SHP77 treated with DMSO at 0.1 percent for 48 hours (cell line): Measurements from ENCODE around the gene AP2A1.

ENCODE experiments used
- DNase-seq: peaks from one replicate; lab custom pipeline; 2025; lab: John Stamatoyannopoulos, UW

AP2A1 gene

DNA sequence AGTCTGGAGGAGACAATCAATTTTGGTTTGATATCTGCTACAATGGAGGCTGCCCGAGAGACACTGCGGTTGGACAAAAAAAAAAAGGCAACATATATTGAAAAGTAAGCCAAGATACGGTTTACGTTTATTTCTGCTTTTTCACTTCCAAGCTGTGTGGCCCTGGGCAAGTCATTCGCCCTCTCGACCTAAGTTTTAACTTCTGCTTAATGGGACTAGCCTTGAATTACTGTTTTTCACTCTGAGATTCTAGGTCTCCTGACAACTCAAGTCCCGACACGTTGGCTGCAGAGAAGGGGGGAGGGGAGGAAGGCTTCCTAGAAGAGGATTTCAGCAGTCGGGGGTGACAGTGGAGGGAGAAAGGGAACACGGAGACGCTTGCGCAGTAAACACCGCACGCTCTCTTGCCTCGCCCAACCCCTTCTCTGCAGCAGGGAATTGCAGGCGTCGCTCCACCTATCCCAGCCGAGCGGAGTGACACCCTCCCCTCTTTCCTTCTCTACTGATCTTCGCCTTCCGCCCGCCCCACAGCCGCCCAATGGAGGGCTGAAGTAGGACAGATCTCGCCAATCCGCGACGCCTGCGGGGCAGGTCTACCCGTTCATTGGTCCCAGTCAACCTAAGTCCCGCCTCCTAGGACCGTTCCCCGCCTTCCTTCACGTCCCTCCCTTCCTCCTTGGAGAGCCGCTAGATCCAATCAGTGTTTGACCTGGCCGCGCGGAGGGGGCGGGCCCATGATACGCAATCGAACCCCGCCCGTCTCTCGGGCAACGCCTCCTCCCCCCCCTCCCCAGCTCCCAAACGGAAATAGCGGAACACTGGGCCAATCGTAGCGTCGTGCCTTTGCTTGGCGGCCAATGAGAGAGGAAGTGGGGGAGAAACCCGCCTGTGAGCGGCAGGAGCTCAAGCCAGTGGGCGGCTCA, 533 bp upstream of the AP2A1 start:
- peak; percentile 99 for DNase-seq

- DNase-seq, result no peak
Measured at GRCh38 chr19:49767381-49767780, 580 bp downstream of the AP2A1 start.

DNA sequence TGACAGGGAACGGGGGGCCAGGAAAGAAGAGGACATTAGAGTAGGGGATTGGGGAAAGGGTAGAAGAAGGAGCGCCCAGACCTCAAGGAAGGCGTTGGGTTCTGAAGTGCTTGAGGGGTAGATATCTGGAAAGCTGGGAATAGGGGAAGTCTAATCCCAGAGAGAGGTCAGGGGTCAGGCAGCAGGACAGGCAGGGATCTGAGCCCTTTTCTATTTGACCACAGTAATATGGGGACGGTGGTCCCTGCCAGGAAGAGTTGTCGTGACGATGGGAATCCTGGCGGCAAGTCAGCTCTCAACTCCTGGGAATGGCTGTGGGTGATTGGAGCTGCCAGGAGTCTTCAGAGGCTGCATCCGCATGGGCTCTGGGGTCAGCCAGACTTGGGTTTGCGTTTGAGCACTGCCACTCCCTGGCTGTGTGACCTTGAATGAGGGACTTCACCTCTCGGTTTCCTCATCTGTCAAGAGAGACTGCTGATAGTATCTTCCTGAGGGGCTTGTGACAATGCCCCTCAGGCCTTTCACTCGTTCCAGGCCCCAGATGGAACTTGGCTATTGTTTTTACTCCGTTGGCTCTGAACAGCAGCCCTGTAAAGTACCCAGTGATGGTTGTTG, 1.3 kb downstream of the AP2A1 start:
- DNase-seq, result no peak

DNA sequence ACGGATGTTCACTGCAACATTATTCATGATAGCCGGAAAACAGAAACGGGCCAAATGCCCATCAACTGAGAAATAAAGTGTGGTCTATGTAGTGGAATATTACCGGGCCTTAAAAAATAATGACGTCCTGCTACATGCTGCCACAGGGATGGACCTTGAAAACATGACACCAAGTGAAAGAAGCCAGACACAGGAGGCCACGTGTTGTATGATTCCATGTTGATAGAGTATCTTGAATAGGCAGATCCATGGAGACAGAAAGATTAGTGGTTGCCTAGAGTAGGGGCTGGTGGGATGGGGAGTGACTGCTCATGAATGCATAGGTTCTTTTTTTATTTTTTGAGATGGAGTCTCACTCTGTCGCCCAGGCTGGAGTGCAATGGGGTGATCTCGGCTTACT, 3.7 kb downstream of the AP2A1 start:
- DNase-seq, result no peak

DNA sequence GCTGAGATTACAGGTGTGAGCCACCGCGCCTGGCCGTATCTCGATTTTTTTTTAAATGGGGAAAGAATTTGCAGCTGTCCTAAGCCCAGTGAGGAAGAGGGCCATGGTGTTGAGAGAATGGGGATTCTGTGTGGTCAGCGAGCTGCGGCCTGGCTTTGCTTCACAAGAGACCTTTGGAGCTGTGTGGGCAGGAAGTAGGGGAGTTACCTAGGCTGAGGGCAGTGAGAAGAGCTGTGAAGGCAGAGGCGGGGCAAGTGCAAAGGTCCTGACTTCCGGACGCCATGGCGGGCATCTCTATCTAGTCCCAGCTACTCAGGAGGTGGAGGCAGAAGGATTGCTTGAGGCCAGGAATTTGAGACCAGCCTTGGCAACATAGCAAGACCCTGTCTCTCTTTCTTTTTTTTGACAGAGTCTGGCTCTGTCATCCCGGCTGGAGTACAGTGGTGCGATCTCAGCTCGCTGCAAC, 4.9 kb downstream of the AP2A1 start:
- no peak for DNase-seq

GRCh38 chr19:49772850-49773432, 6.1 kb downstream of the AP2A1 start:
- no peak for DNase-seq

DNA sequence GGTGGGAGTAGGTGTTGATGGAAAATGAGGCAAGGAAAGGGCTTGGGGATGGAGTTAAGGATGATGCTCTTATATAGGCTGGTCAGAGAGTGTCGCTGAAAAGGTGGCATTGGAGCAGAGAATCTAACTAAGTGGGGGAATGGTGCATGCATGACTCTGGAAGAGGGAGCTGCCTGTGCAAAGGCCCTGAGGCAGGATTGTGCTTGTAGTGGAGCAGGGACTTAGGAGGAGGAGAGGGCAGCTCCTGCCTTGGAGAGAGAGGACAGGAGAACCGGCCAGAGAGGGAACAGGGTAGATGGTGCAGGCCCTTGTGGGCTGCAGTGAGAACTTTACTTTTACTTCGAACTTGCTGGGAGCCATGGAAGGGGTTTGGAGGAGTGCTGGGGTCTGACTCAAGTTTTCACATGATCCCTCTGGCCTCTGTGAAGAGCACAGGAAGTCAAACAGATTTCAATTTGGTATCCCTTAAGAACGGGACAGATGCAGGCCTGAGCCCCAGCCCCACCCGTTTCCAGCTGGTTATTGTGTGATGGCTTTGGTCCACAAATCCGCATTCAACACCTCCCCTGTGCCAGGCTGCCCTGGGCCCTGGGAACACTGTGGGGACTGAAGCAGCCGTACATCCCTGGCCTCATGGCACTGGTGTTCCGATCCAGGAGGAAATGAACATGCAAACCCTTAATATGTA, 7.0 kb downstream of the AP2A1 start:
- no peak for DNase-seq

DNA sequence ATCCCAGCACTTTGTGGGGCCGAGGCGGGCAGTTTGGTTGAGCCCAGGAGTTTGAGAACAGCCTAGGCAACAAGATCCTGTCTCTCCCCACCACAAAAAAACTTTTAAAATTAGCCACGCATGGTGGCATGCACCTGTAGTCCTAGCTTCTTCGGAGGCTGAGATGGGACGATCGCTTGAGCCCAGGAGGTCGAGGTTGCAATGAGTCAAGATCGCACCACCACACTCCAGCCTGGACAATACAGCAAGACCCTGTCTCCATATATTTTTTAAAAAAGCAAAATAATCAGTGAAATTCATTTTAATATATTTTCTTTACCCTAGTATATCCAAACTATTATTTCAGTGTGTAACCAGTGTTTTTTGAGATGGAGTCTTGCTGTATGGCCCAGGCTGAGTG, 8.2 kb downstream of the AP2A1 start:
- no peak for DNase-seq

DNA sequence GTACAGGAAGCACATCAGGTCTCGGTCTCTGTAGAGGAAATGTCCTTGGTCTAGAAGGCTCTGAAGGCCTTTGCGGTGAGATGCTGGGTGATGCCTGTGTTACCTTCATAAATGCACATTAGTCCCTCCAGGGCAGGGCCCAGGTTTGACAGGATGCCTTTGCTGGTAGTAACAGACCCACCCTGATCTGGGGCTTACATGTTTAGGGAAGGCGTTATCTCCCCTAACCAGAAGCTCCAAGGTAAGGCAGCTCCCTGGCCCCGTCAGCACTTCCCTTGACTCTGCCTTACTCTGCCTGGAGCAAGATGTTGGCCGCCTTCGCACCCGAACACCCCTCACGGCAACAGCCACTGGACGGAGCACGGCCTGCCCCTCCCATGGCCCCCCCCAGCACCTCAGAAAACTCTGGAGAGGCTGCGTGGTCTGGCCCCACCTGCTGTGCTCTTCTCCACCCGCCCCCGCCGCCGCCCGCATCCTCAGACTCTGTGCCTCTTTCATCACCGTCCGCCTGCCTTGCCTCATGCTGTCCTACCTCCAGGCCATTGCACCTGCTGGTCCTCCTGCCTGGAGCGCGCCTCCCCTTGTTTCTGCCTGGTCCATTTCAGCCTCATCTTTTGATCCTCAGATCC, 9.1 kb downstream of the AP2A1 start:
- no peak for DNase-seq

GRCh38 chr19:49776371-49776764, 9.6 kb downstream of the AP2A1 start:
- DNase-seq, result no peak

DNA sequence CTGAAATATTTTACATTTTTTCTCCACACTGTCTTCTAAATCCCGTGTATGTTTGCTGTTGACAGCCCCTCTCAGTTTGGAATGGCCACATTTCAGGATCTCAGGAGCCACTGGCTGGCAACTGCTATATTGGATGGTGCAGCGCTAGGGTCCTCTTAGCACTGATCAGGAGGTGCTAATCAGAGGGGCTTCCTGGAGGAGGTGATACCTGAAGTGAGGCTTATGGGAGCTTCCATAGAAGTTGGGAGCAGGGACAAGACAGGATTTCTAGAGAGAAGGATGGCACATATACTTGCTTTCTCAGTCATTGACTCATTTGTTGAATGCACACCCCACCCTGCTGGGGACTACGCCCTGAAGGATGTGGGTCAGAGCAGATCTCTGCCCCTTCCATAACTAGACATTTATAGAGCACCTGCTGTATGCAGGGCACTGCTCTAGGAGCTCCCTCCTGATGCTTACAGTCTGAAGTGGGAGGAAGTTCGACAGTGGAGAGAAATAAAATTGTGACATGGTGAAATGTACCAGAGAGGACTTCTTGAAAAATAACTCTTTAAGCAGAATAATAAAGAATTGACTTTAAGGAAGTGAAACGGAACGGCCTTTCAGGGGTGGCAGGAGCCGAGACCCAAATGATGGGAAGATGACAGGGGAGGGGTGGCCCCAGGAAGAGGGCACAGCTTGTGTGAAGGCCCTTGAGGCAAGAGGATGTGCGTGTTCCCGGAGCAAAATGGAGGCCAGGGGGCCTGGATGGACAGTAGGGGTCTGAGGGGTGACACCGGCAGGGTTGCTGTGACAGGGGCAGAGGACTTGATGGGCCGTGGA, 13.1 kb downstream of the AP2A1 start:
- DNase-seq, result no peak

- DNase-seq, result no peak
Measured at GRCh38 chr19:49780861-49781260, 14.1 kb downstream of the AP2A1 start.

DNA sequence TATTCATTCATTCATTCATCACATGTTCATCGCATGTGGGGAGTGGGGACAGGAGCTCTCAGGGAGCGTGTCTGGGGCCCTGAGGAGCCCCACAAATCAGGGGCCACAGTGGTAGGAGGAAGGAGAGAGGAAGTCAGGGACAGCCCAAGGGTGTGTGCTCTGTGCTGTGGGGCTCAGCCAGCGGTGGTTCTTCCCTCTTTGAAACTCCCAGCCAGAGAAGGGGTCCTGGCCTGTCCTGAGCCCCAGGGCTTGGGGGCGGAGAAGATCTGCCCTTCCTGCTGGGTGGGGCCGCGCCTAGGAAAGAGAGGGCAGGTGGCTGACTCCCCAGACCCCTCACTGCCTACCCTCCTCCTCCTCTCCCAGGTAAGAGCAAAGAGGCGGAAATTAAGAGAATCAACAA, 14.6 kb downstream of the AP2A1 start:
- no peak for DNase-seq

- DNase-seq, result no peak
Measured at GRCh38 chr19:49782515-49782914, 15.7 kb downstream of the AP2A1 start.

DNA sequence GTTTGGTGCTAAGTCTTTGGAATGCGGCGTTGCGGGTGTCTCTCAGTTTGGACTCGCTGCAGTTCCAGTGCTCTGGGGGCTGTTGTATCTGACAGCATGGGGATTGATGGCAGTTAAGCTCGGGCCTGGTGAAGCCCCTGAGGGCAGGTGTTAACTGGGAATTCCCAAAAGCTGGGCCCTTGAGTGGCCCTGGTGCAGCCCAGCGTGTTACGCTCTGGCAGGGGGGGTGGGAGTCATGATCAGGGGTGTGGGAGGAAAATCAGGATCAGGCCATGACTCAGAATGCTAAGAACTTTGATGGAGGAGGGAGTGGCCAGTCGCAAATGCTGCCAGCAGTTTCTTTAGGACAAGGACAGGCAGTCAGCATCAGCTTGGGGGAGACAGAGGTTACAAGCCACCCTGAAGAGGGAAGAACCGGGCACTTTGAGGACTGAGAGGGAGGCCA, 19.6 kb downstream of the AP2A1 start:
- DNase-seq, result no peak

DNA sequence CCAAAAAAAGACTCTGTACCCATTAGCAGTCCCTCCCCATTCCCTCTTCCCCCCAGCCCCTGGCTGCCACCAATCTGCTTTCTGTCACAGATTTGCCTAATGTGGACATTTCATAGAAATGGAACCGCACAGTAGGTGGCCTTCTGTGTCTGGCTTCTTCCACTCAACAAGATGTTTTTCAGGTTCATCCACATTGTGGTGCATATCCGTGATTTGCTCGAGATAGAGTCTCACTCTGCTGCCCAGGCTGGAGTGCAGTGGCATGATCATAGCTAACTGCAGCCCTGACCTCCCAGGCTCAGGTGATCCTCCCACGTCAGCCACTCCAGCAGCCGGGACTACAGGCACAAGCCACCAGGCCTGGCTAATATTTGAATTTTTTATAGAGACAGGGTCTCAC, 20.9 kb downstream of the AP2A1 start:
- no peak for DNase-seq

DNA sequence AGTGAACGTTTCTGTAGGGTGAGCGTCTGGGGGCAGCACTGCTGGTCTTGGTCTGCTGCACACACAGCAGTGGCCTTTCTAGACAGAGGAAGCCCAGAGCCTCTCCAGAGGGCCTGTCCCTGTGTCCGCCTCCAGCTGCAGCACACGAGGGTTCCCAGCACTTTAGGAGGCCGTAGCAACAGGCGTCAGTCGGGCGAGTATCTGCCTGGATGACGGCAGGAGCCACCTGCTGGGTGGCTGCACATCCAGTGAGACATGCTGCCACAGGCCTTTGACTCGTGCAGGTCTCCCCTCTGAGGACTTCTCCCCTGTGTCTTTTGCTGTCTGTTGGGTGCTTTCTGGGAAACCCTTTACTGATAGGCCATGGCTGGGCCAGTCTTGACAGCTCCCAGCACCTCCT, 22.1 kb downstream of the AP2A1 start:
- no peak for DNase-seq

DNA sequence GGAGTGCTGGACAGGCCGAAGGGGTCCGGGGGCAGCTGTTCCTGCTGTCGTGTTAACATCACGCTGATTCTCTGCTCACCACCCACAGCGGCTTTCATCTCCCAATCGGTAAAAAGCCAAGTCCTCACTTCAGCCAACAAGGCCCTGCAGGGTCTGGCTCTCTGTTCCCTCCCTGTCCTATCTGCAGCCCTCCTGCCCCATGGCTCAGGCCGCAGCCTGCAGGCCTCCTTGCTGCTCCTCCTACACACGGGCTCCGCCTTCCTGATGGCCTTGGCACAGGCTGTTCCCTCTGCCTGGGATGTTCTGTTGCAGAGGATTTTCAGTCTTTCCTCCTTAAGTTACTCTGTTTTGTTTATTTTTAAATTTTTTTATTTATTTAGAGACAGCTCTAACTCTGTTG, 24.1 kb downstream of the AP2A1 start:
- no peak for DNase-seq

DNA sequence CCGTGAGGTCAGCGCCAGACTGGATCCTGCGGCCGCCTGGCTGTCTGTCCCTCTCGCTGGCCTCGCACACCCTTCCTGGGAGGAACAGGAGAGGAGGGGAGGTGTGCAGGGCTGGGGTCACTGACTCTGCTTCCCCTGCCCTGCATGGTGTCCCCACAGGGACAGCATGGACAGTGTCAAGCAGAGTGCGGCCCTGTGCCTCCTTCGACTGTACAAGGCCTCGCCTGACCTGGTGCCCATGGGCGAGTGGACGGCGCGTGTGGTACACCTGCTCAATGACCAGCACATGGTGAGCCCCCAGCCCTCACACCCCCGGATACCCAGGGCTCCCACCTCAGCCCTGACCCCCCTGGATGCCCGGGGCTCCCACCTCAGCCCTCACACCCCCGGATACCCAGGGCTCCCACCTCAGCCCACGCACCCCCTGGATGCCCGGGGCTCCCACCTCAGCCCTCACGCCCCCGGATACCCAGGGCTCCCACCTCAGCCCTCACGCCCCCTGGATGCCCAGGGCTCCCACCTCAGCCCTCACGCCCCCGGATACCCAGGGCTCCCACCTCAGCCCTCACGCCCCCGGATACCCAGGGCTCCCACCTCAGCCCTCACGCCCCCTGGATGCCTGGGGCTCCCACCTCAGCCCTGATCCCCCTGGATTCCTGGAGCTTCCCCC, 25.1 kb downstream of the AP2A1 start:
- no peak for DNase-seq

- no peak for DNase-seq
Measured at GRCh38 chr19:49792829-49793560, 26.2 kb downstream of the AP2A1 start.
